Psoas muscle (tissue), 8 donors: Measurements from ENCODE around the gene ATG7. TPM values are rescaled to one million over a fixed set of nuclear protein-coding genes. Genes with fewer than 3 reads are reported as not detected.

Source experiments
- ATAC-seq, 4 donors: fragments of 200-7000 bp; cut with Tn5 transposase; one replicate each; pipeline ENCODE4 v1.9.1; 2020; ENCODE audit warnings: moderate library complexity in 3 of 4, mild to moderate bottlenecking in 2 of 4
- DNase-seq, 2 donors: peaks; one replicate each; pipeline ENCODE4 v3.0.0-alpha.2; 2020
- H3K27ac ChIP-seq: fragments of 200-600 bp; one replicate; pipeline ENCODE4 v1.8.0; 2022
- H3K27me3 ChIP-seq, 3 donors: fragments of 200-600 bp in 1 of 3; one replicate each; pipeline versions ENCODE4 v1.6.1 to v1.8.0; 2013 to 2022; ENCODE audit warnings: low read length in 2 of 3, mild to moderate bottlenecking in 2 of 3, moderate library complexity in 1 of 3; ENCODE audit not compliant: insufficient read depth in 3 of 3
- H3K36me3 ChIP-seq, 2 donors: fragments of 200-600 bp in 1 of 2; one replicate each; pipeline versions ENCODE4 v1.6.1 to v1.8.0; 2013 to 2022; ENCODE audit warnings: low read depth in 1 of 2, mild to moderate bottlenecking in 1 of 2, moderate library complexity in 1 of 2; ENCODE audit not compliant: insufficient read depth in 1 of 2
- H3K4me1 ChIP-seq: fragments of 200-600 bp; one replicate; pipeline ENCODE4 v1.8.0; 2022
- H3K4me3 ChIP-seq: fragments of 200-600 bp; one replicate; pipeline ENCODE4 v1.8.0; 2022; ENCODE audit warnings: mild to moderate bottlenecking
- H3K9me3 ChIP-seq: fragments of 200-600 bp; one replicate; pipeline ENCODE4 v1.8.0; 2022
- WGBS, 3 donors: extraction: QIAGEN DNeasy Blood & Tissue Kit; methylation state at CpG; one replicate each; pipeline versions ENCODE4 v1.1.6 to v1.1.7; 2013; 5-methylcytosine and 5-hydroxymethylcytosine counted together
- intact Hi-C, 2 donors: fragments of 100-400 bp; cut with DNase I; formaldehyde crosslinking; loops; one replicate each; pipeline versions ENCODE4 v1.11.0 to v1.14.2; 2022
- polyA plus RNA-seq, 3 donors: library from polyadenylated mRNA; stranded (reverse); fragments of 200-250 nt; gene quantifications; one replicate each; pipeline ENCODE4 v1.2.3, GENCODE V29; 2013
- total RNA-seq, 4 donors: library from RNA; stranded (reverse); fragmentation: NEBNext Ultra II Directional in 2 of 4; extraction: Animal tissue kit (Norgen Biotek cat#: 25700) in 2 of 4; gene quantifications; one replicate each; pipeline versions ENCODE4 v1.2.1 to v1.2.4, GENCODE V29; 2021 to 2023
- TF ChIP-seq, protein P1 (sequence below): fragments of 200-600 bp; IDR thresholded peaks from one replicate; pipeline ENCODE4 v1.8.0; 2022; ENCODE audit warnings: antibody characterized with exemption
- donor health status: healthy with polysubstance abuse.
- donor health status: DM: no; HTN: no; CAD: no; lungs with moderate emphysema.
- donor health status: Bipolar disorder and iron deficiency.
- donor health status: healthy.
- donor health status: DM: yes; HTN: yes; CAD: no.
- donor health status: DM: no; HTN: no; CAD: no.
- donor health status: DM: no; HTN: no; CAD: no.
- donor health status: DM: yes; HTN: yes; CAD: no.

Gene ATG7
- total and polyA plus RNA-seq, 7 donors, result 5.9 to 15.0 (median 13.5) TPM

DNA sequence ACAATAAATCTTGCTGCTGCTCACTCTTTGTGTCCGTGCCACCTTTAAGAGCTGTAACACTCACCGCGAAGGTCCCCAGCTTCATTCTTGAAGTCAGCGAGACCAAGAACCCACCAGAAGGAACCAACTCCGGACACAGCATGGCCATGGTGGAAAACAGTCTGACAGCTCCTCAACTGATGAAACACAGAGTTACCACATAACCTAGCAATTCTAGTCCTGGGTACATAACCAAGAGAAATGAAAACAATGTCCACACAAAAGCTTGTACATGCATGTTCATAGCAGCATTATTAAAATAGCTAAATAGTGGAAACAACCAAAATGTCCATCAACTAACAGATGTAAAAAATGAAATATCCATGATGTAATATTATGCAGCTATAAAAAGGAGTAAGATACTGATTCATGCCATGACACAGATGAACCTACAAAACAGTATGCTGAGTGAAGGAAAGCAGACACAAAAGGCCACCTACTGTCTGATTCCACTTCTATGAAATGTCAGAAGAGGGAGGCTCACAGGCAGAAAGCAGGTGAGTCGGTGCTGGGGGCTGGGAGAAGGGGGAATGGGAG, 334.8 kb downstream of the ATG7 start:
- DNase-seq, result no peak
- TF ChIP-seq, protein P1, sequence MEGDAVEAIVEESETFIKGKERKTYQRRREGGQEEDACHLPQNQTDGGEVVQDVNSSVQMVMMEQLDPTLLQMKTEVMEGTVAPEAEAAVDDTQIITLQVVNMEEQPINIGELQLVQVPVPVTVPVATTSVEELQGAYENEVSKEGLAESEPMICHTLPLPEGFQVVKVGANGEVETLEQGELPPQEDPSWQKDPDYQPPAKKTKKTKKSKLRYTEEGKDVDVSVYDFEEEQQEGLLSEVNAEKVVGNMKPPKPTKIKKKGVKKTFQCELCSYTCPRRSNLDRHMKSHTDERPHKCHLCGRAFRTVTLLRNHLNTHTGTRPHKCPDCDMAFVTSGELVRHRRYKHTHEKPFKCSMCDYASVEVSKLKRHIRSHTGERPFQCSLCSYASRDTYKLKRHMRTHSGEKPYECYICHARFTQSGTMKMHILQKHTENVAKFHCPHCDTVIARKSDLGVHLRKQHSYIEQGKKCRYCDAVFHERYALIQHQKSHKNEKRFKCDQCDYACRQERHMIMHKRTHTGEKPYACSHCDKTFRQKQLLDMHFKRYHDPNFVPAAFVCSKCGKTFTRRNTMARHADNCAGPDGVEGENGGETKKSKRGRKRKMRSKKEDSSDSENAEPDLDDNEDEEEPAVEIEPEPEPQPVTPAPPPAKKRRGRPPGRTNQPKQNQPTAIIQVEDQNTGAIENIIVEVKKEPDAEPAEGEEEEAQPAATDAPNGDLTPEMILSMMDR, result no peak
- ATAC-seq, result no peak
- 79 to 88% (median 80%) methylated on average over 6 of the region's 6 CpGs for WGBS, 3 donors
- Histone ChIP-seq H3K4me3 (no peak overlapping the region), H3K4me1 (peaks cover 74% of the 10 kb centered on the region), H3K27ac (peak overlapping the region; percentile 10), H3K27me3 (no peaks in the 10 kb centered on the region), H3K9me3 (no peaks in the 10 kb centered on the region), H3K36me3 (no peaks in the 10 kb centered on the region)
- intact Hi-C loops, result no loop called here

Other genes starting within 250 kb of the ATG7 start
- gene HRH1, start 117.9 kb upstream of the ATG7 start, total RNA-seq, result 1 to 10 TPM in 3 of 4 donors, under 1 TPM in 1; 0.53 to 1.5 (median 1.3) TPM
- 1 to 10 TPM in 1 of 3 donors, under 1 TPM in 2; 0.29 to 1.2 (median 0.42) TPM for gene HRH1, start 117.9 kb upstream of the ATG7 start, polyA plus RNA-seq